Activated CD4-positive, alpha-beta T cell treated with anti-CD3 and anti-CD28 coated beads for 36 hours (primary cell): ENCODE measurements around the gene ADGRD2. TPM values are rescaled to one million over a fixed set of nuclear protein-coding genes. Genes with fewer than 3 reads are reported as not detected.
"Not testable (repeated sequence)": the region's sequence is repeated elsewhere in the genome, so short reads cannot be mapped to it uniquely, and the experiment has no call there.

Experiments
- ATAC-seq: fragments of 200-7000 bp; cut with Tn5 transposase; one replicate; pipeline ENCODE4 v1.10.0; 2021; ENCODE audit warnings: mild to moderate bottlenecking, moderate library complexity
- CTCF ChIA-PET: fragments of 350-600 bp; sonication (Branson Sonifier 250); formaldehyde crosslinking; loops from one replicate; lab custom pipeline; 2021; ENCODE audit warnings: antibody characterized with exemption; lab: Charles Lee
- POLR2A ChIA-PET: fragments of 350-600 bp; sonication (Branson Sonifier 250); formaldehyde crosslinking; loops from one replicate; lab custom pipeline; 2021; ENCODE audit warnings: antibody characterized with exemption, inconsistent platforms; lab: Charles Lee
- DNase-seq: peaks from one replicate; pipeline ENCODE4 v3.0.0-alpha.2; 2020
- H3K27ac Mint-ChIP-seq: one replicate; pipeline ENCODE4 v1.8.0; 2021; ENCODE audit warnings: mixed read lengths
- H3K27me3 Mint-ChIP-seq: one replicate; pipeline ENCODE4 v1.8.0; 2021; ENCODE audit warnings: mixed read lengths
- H3K36me3 Mint-ChIP-seq: one replicate; pipeline ENCODE4 v1.8.0; 2021; ENCODE audit warnings: low read depth, mixed read lengths
- H3K4me1 Mint-ChIP-seq: one replicate; pipeline ENCODE4 v1.8.0; 2021; ENCODE audit warnings: mixed read lengths
- H3K4me3 Mint-ChIP-seq: one replicate; pipeline ENCODE4 v1.8.0; 2021; ENCODE audit warnings: mild to moderate bottlenecking, moderate library complexity, mixed read lengths
- H3K9me3 Mint-ChIP-seq: one replicate; pipeline ENCODE4 v1.8.0; 2021; ENCODE audit warnings: low read depth, mixed read lengths
- intact Hi-C, 2 experiments: fragments of 100-400 bp; cut with DNase I in 1 of 2; cut with micrococcal nuclease in 1 of 2; formaldehyde crosslinking; loops; one replicate each; pipeline versions ENCODE4 v1.14.2 to v1.15.1; 2022 to 2024; cut with DNase I, micrococcal nuclease
- total RNA-seq, 2 experiments: library from RNA; stranded (reverse); gene quantifications; one replicate each; pipeline ENCODE4 v1.2.3, GENCODE V29; 2021

Gene ADGRD2
- total RNA-seq, 2 experiments from 2014 or later = not detected

- no peak overlapping the region for H3K4me3 Mint-ChIP-seq
- H3K36me3 Mint-ChIP-seq = peaks cover 2% of the 10 kb centered on the region
- intact Hi-C loops = loop anchor here (1.0 to 10.0 kb wide), 4 partner anchors 116 to 1285 kb away; partner anchors contain the start of genes GAPVD1 (in 1 of the 2) and MAPKAP1 (in 1 of the 2)
- ATAC-seq = no peak
- no peak overlapping the region for H3K27ac Mint-ChIP-seq
- DNase-seq = no peak
- peaks cover 4% of the 10 kb centered on the region for H3K9me3 Mint-ChIP-seq
- ChIA-PET CTCF (interaction anchor here (0.5 to 5.2 kb wide), 9 partner anchors 8 to 1402 kb away, joined by 3 to 50 read pairs (median 3); no protein-coding TSS in a partner anchor), POLR2A (no interaction called here)
- H3K27me3 Mint-ChIP-seq = no peaks in the 10 kb centered on the region
- H3K4me1 Mint-ChIP-seq = peaks cover 8% of the 10 kb centered on the region
Observed at GRCh38 chr9:124419832-124420489, 30.3 kb upstream of the ADGRD2 start.

GRCh38 chr9:124420991-124421543 is 29.2 kb upstream of the ADGRD2 start:
- no peaks in the 10 kb centered on the region for H3K27me3 Mint-ChIP-seq
- ATAC-seq = no peak
- POLR2A ChIA-PET = no interaction called here

GRCh38 chr9:124423155-124423554 is 27.1 kb upstream of the ADGRD2 start:
- H3K27me3 Mint-ChIP-seq = peaks cover 3% of the 10 kb centered on the region
- ATAC-seq (no peak), DNase-seq (no peak)
- no peak overlapping the region for H3K27ac Mint-ChIP-seq
- intact Hi-C loops = no loop called here
- H3K36me3 Mint-ChIP-seq = no peaks in the 10 kb centered on the region
- H3K9me3 Mint-ChIP-seq = no peaks in the 10 kb centered on the region
- ChIA-PET CTCF (no interaction called here), POLR2A (no interaction called here)
- H3K4me1 Mint-ChIP-seq = peaks cover 2% of the 10 kb centered on the region
- H3K4me3 Mint-ChIP-seq = no peak overlapping the region

More at GRCh38 chr9:124420991-124421543, 29.2 kb upstream of the ADGRD2 start:
- no peaks in the 10 kb centered on the region for H3K36me3 Mint-ChIP-seq
- no peak for DNase-seq
- no peaks in the 10 kb centered on the region for H3K9me3 Mint-ChIP-seq
- H3K27ac Mint-ChIP-seq = no peak overlapping the region
- H3K4me1 Mint-ChIP-seq = peaks cover 2% of the 10 kb centered on the region
- CTCF ChIA-PET = interaction anchor here (0.9 to 5.2 kb wide), 5 partner anchors 9 to 136 kb away, joined by 3 to 50 read pairs (median 5); no protein-coding TSS in a partner anchor
- H3K4me3 Mint-ChIP-seq = no peak overlapping the region
- intact Hi-C loops = no loop called here

DNA sequence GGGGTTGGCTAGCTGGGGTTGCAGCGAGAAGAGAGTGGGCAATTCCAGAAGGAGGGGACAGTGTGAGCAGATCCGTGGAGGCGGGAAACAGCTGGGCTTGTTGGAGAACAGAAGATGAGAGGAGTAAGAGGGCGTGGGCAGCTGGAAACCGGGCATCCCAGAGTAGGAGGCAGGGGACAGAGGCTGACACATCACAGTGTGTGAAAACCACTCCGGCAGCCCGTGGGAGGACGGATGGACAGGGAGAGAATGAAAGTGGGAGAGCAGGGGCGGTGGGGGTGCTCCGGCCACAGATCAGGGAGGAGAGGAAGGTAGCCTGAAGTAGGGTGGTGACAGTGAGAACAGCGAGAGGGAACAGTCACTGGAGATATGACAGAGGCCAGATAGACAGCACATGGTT is 26.7 kb upstream of the ADGRD2 start:
- Mint-ChIP-seq H3K27me3 (peaks cover 3% of the 10 kb centered on the region), H3K9me3 (no peaks in the 10 kb centered on the region), H3K4me3 (no peak overlapping the region), H3K36me3 (no peaks in the 10 kb centered on the region), H3K27ac (no peak overlapping the region), H3K4me1 (peaks cover 2% of the 10 kb centered on the region)
- intact Hi-C loops = no loop called here
- DNase-seq (no peak), ATAC-seq (no peak)
- POLR2A ChIA-PET = no interaction called here
- CTCF ChIA-PET = no interaction called here

GRCh38 chr9:124425733-124426132 is 24.5 kb upstream of the ADGRD2 start:
- H3K9me3 Mint-ChIP-seq, POLR2A ChIA-PET, H3K27ac Mint-ChIP-seq, intact Hi-C loops, H3K4me3 Mint-ChIP-seq, H3K27me3 Mint-ChIP-seq, DNase-seq, H3K36me3 Mint-ChIP-seq, ATAC-seq, H3K4me1 Mint-ChIP-seq: not testable (repeated sequence)
- CTCF ChIA-PET = interaction anchor here (0.6 to 0.7 kb wide), 2 partner anchors 102 to 1623 kb away, joined by 4 read pairs; no protein-coding TSS in a partner anchor

- ChIA-PET CTCF (no interaction called here), POLR2A (no interaction called here)
- H3K27me3 Mint-ChIP-seq = peaks cover 3% of the 10 kb centered on the region
- no peaks in the 10 kb centered on the region for H3K4me1 Mint-ChIP-seq
- no peak for DNase-seq
- intact Hi-C loops = no loop called here
- no peak for ATAC-seq
- no peak overlapping the region for H3K4me3 Mint-ChIP-seq
- no peaks in the 10 kb centered on the region for H3K36me3 Mint-ChIP-seq
- H3K9me3 Mint-ChIP-seq = no peaks in the 10 kb centered on the region
- H3K27ac Mint-ChIP-seq = no peak overlapping the region
Observed at GRCh38 chr9:124426361-124426760, 23.9 kb upstream of the ADGRD2 start.

DNA sequence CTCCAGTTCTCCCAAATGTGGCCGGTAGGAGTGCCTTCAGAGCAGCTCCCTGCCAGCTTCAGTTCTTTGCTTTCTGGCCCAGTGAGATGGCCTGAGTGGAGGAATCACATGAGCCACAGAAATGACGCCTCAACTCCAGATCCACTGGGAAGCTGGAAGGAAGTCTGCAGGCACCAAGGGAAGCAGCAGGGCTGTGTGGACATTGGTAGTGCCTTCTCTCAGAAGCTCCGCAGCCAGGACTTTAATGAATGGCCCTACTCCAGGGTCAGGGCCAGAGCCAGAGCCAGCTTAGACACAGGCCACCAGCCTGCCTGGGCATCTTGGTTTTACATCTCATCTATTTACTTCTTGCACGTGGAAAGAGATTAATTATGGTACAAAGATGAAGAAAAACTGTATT is 23.0 kb upstream of the ADGRD2 start:
- intact Hi-C loops = no loop called here
- Mint-ChIP-seq H3K27ac (no peak overlapping the region), H3K36me3 (no peaks in the 10 kb centered on the region), H3K27me3 (peaks cover 3% of the 10 kb centered on the region), H3K9me3 (no peaks in the 10 kb centered on the region), H3K4me1 (no peaks in the 10 kb centered on the region), H3K4me3 (no peak overlapping the region)
- DNase-seq = no peak
- ATAC-seq = no peak
- ChIA-PET CTCF (interaction anchor here (0.7 kb wide), 1 partner anchor 9 kb away, joined by 4 read pairs; no protein-coding TSS in a partner anchor), POLR2A (no interaction called here)

- Mint-ChIP-seq H3K9me3 (no peaks in the 10 kb centered on the region), H3K4me1 (no peaks in the 10 kb centered on the region), H3K4me3 (no peak overlapping the region), H3K27me3 (peaks cover 3% of the 10 kb centered on the region), H3K27ac (no peak overlapping the region), H3K36me3 (no peaks in the 10 kb centered on the region)
- intact Hi-C loops = no loop called here
- ChIA-PET POLR2A (no interaction called here), CTCF (no interaction called here)
- ATAC-seq (no peak), DNase-seq (no peak)
Observed at GRCh38 chr9:124428751-124429529, 21.3 kb upstream of the ADGRD2 start.

DNA sequence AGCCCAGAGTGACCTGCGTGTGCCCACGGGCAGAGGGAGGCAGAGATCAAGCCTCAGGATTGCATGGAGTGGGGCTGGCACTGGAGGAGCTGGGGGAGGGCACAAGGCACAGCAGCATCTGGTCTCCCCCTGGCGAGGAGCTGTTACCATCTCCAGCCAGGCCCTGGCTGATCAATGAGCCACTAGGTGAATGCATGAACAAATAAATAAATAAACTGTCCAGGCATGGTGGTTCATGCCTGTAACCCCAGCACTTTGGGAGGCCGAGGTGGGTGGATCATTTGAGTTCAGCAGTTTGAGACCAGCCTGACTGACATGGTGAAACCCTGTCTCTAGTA is 20.8 kb upstream of the ADGRD2 start:
- Mint-ChIP-seq H3K36me3 (no peaks in the 10 kb centered on the region), H3K4me1 (no peaks in the 10 kb centered on the region), H3K27ac (no peak overlapping the region), H3K4me3 (no peak overlapping the region), H3K27me3 (peaks cover 3% of the 10 kb centered on the region), H3K9me3 (no peaks in the 10 kb centered on the region)
- ChIA-PET CTCF (interaction anchor here (1.0 kb wide), 1 partner anchor 231 kb away, joined by 3 read pairs; no protein-coding TSS in a partner anchor), POLR2A (no interaction called here)
- intact Hi-C loops = no loop called here
- no peak for ATAC-seq
- no peak for DNase-seq

- no peaks in the 10 kb centered on the region for H3K4me1 Mint-ChIP-seq
- intact Hi-C loops = no loop called here
- POLR2A ChIA-PET = interaction anchor here (0.7 kb wide), 1 partner anchor 1054 kb away, joined by 5 read pairs; no protein-coding TSS in a partner anchor
Observed at GRCh38 chr9:124436320-124436719, 13.9 kb upstream of the ADGRD2 start.

DNA sequence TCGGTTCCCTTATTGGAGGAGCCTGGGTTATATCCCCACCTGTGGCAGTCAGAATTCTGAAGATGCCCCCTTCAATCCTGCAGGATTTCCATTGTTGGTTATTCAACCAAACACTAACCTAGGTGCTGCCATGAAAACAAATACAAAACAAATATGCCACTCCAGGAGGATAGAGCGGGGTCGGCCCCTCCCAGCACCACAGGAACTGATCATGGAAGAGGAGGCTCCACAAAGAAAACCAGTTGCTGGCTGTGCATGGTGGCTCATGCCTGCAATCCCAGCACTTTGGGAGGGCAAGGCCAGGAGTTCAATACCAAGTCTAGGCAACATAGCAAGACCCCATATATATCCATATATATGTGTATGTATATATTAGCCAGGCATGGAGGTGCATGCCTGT is 13.2 kb upstream of the ADGRD2 start:
- no peak for DNase-seq
- no peak overlapping the region for H3K4me3 Mint-ChIP-seq
- H3K27ac Mint-ChIP-seq = no peak overlapping the region
- no peak for ATAC-seq
- no peaks in the 10 kb centered on the region for H3K36me3 Mint-ChIP-seq
- ChIA-PET CTCF (no interaction called here), POLR2A (no interaction called here)
- intact Hi-C loops = no loop called here
- peaks cover 18% of the 10 kb centered on the region for H3K27me3 Mint-ChIP-seq
- H3K4me1 Mint-ChIP-seq = no peaks in the 10 kb centered on the region
- peaks cover 2% of the 10 kb centered on the region for H3K9me3 Mint-ChIP-seq

More at GRCh38 chr9:124436320-124436719, 13.9 kb upstream of the ADGRD2 start:
- Mint-ChIP-seq H3K27me3 (peaks cover 12% of the 10 kb centered on the region), H3K4me3 (no peak overlapping the region), H3K36me3 (no peaks in the 10 kb centered on the region), H3K27ac (no peak overlapping the region), H3K9me3 (peaks cover 2% of the 10 kb centered on the region)
- ATAC-seq (no peak), DNase-seq (no peak)
- CTCF ChIA-PET = no interaction called here
